ENCODE measurements around the gene CCDC33. TPM values are rescaled to one million over a fixed set of nuclear protein-coding genes. Genes with fewer than 3 reads are reported as not detected.

The CCDC33 gene
- total and polyA plus RNA-seq, 2 donors (not counting 1 experiment from before 2014, with no cell fraction given) = not detected

DNA sequence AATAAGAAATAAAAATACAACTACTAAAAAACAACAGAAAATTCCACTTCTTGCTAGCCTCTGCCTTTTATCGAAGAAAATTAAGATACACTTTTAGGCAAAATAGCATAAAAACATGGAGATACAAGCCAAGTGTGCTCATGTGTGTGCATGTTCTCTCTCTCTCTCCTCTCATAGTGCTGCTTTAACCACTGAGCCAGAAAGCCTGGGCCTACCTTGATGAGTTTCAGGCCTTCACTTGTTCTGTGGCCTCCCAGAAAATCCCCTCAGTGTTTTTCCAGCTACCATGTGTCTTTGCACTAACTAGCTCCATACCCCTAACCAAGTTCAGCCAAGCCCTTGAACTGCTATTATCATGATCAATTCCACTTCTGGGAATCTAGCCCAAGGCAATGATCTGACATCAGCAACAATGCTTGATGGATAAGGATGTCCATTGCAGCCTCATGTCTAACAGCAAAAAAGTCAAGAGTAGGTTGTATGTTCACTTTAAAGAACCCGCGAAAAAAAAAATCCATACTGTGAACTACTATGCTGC, 113.2 kb downstream of the CCDC33 start:
- peaks cover 20% of the 10 kb centered on the region for H3K27me3 Mint-ChIP-seq
- H2AFZ ChIP-seq (ENCODE audit: insufficient read depth, low read depth, low read length, poor library complexity, severe bottlenecking) = no peak overlapping the region
- no peak overlapping the region for H3K4me2 ChIP-seq (replicated peaks; ENCODE audit: low read depth, low read length, poor library complexity, severe bottlenecking)
- no peaks in the 10 kb centered on the region for H4K20me1 ChIP-seq (ENCODE audit: control insufficient read depth, insufficient read depth, low read length, poor library complexity, severe bottlenecking)
- no peak for DNase-seq
- H3K4me1 Mint-ChIP-seq = no peaks in the 10 kb centered on the region
- H3K9me3 Mint-ChIP-seq (ENCODE audit: insufficient read depth) = peaks cover 2% of the 10 kb centered on the region
- no peak overlapping the region for H3K4me3 ChIP-seq (ENCODE audit: control extremely low read depth in 1 of 5, extremely low read depth in 1 of 5, insufficient read depth in 1 of 5, low read depth in 2 of 5, low read length in 4 of 5)
- no peak for ATAC-seq (ENCODE audit: low read depth)
- no peaks in the 10 kb centered on the region for H3K36me3 ChIP-seq (replicated peaks in 1 of 2; ENCODE audit: control extremely low read depth in 1 of 2, control insufficient read depth in 1 of 2, extremely low read depth in 1 of 2, insufficient read depth in 2 of 2, low read length in 1 of 2)
- no CpG with 5 or more reads among the region's 3 CpGs for WGBS (ENCODE audit: insufficient coverage)
- H3K27ac ChIP-seq (ENCODE audit: low read length in 2 of 2) = no peak overlapping the region
- ChIA-PET POLR2A (no interaction called here), CTCF (no interaction called here)
- intact Hi-C loops (cut with micrococcal nuclease) = no loop called here
- peaks cover 0 to 6% (median 5%) of the 10 kb centered on the region in 3 donors for H3K9me3 ChIP-seq (ENCODE audit: control extremely low read depth in 1 of 3, control insufficient read depth in 2 of 3, insufficient read depth in 1 of 3, low read length in 2 of 3)
- TF ChIP-seq, protein P1, sequence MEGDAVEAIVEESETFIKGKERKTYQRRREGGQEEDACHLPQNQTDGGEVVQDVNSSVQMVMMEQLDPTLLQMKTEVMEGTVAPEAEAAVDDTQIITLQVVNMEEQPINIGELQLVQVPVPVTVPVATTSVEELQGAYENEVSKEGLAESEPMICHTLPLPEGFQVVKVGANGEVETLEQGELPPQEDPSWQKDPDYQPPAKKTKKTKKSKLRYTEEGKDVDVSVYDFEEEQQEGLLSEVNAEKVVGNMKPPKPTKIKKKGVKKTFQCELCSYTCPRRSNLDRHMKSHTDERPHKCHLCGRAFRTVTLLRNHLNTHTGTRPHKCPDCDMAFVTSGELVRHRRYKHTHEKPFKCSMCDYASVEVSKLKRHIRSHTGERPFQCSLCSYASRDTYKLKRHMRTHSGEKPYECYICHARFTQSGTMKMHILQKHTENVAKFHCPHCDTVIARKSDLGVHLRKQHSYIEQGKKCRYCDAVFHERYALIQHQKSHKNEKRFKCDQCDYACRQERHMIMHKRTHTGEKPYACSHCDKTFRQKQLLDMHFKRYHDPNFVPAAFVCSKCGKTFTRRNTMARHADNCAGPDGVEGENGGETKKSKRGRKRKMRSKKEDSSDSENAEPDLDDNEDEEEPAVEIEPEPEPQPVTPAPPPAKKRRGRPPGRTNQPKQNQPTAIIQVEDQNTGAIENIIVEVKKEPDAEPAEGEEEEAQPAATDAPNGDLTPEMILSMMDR (IDR thresholded peaks at IDR 0.05) = no peak
- TF ChIP-seq EZH2 (IDR thresholded peaks at IDR 0.05; ENCODE audit: borderline replicate concordance, insufficient read depth, low read depth, low read length, poor library complexity, severe bottlenecking) = no peak
- no peaks in the 10 kb centered on the region for H3K4me1 ChIP-seq (ENCODE audit: control insufficient read depth in 2 of 2, insufficient read depth in 2 of 2, low read length in 2 of 2)
- no peak overlapping the region for H3K9ac ChIP-seq (ENCODE audit: low read length)
- H3K4me3 Mint-ChIP-seq = no peak overlapping the region
- H3K27ac Mint-ChIP-seq = no peak overlapping the region
- H3K79me2 ChIP-seq (ENCODE audit: control insufficient read depth, insufficient read depth, low read length) = no peaks in the 10 kb centered on the region
- H3K27me3 ChIP-seq (replicated peaks in 1 of 4; ENCODE audit: control extremely low read depth in 1 of 4, control insufficient read depth in 3 of 4, insufficient read depth in 4 of 4, low read length in 3 of 4) = peaks cover 0 to 11% (median 0%) of the 10 kb centered on the region in 4 experiments

DNA sequence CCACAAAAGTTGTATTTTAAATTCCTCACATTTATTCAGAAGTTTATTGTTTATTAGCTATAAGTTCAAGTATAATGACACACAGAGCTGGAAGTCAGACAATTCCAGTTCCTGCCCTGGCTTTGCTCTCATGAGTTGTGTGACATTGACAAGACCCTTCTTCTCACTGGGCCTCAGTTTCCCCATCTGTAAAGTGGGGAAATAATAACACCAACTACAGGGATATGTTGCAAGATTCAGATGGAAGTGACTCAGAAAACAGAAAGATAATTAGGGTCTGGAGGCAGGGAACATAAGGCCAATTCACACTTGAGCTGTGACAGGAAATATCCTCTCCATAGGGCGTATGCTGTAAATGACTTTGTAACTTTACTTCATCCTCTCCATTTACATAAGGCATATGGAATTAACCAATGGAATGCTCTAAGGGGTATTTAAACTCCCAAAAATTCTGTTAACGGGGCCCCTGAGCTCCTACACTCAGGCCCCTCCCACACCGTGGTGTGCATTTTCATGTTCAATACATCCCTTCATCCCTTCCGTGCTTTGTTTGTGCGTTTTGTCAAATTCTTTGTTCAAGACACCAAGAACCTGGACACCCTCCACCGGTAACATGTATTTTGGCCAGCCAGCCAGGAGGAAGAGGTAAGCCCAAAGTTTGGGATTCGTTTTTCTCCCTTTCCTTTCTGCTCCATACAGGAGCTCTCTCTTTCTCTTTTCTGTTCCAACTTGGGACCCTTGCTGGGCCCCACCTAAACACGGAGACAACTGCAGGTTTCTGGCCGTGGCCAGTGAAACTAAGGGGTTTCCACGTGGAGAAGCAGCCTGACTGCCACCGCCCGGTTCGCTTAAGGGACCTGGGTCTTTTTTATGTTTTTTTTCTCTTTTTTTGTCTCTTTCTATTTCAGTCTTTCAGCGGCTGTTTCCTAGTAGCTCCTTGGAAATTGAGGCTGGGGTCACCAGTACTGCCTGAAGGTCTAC, 114.5 kb downstream of the CCDC33 start:
- H3K36me3 ChIP-seq (replicated peaks in 1 of 2; ENCODE audit: control extremely low read depth in 1 of 2, control insufficient read depth in 1 of 2, extremely low read depth in 1 of 2, insufficient read depth in 2 of 2, low read length in 1 of 2) = no peaks in the 10 kb centered on the region
- H3K4me2 ChIP-seq (replicated peaks; ENCODE audit: low read depth, low read length, poor library complexity, severe bottlenecking) = no peak overlapping the region
- WGBS (ENCODE audit: insufficient coverage) = 89% methylated on average over 9 of the region's 14 CpGs
- no peak overlapping the region for H3K4me3 ChIP-seq (ENCODE audit: control extremely low read depth in 1 of 5, extremely low read depth in 1 of 5, insufficient read depth in 1 of 5, low read depth in 2 of 5, low read length in 4 of 5)
- Mint-ChIP-seq H3K27ac (no peak overlapping the region), H3K27me3 (peaks cover 28% of the 10 kb centered on the region), H3K4me3 (no peak overlapping the region), H3K9me3 (ENCODE audit: insufficient read depth) (peaks cover 2% of the 10 kb centered on the region), H3K4me1 (no peaks in the 10 kb centered on the region)
- H2AFZ ChIP-seq (ENCODE audit: insufficient read depth, low read depth, low read length, poor library complexity, severe bottlenecking) = no peak overlapping the region
- DNase-seq (no peak), ATAC-seq (ENCODE audit: low read depth) (no peak)
- no peak for TF ChIP-seq EZH2 (IDR thresholded peaks at IDR 0.05; ENCODE audit: borderline replicate concordance, insufficient read depth, low read depth, low read length, poor library complexity, severe bottlenecking)
- TF ChIP-seq, protein P1 (IDR thresholded peaks at IDR 0.05) = no peak
- ChIA-PET POLR2A (interaction anchor here (0.6 kb wide), 1 partner anchor 322 kb away, joined by 3 read pairs; no protein-coding TSS in a partner anchor), CTCF (no interaction called here)
- no peak overlapping the region for H3K27ac ChIP-seq (ENCODE audit: low read length in 2 of 2)
- no peak overlapping the region for H3K9ac ChIP-seq (ENCODE audit: low read length)
- peaks cover 0 to 8% (median 6%) of the 10 kb centered on the region in 3 donors for H3K9me3 ChIP-seq (ENCODE audit: control extremely low read depth in 1 of 3, control insufficient read depth in 2 of 3, insufficient read depth in 1 of 3, low read length in 2 of 3)
- peaks cover 0 to 11% (median 0%) of the 10 kb centered on the region in 4 experiments for H3K27me3 ChIP-seq (replicated peaks in 1 of 4; ENCODE audit: control extremely low read depth in 1 of 4, control insufficient read depth in 3 of 4, insufficient read depth in 4 of 4, low read length in 3 of 4)
- intact Hi-C loops (cut with micrococcal nuclease) = no loop called here
- H3K4me1 ChIP-seq (ENCODE audit: control insufficient read depth in 2 of 2, insufficient read depth in 2 of 2, low read length in 2 of 2) = no peaks in the 10 kb centered on the region
- no peaks in the 10 kb centered on the region for H3K79me2 ChIP-seq (ENCODE audit: control insufficient read depth, insufficient read depth, low read length)
- H4K20me1 ChIP-seq (ENCODE audit: control insufficient read depth, insufficient read depth, low read length, poor library complexity, severe bottlenecking) = no peaks in the 10 kb centered on the region
